Measurements from ENCODE around the gene GRAMD2A. TPM values are rescaled to one million over a fixed set of nuclear protein-coding genes. Genes with fewer than 3 reads are reported as not detected.
A peak's percentile ranks its signal among the peaks of the same experiment; 100 is the strongest.

The GRAMD2A gene
- total RNA-seq, 1 experiment from 2014 or later: 1.3 TPM

DNA sequence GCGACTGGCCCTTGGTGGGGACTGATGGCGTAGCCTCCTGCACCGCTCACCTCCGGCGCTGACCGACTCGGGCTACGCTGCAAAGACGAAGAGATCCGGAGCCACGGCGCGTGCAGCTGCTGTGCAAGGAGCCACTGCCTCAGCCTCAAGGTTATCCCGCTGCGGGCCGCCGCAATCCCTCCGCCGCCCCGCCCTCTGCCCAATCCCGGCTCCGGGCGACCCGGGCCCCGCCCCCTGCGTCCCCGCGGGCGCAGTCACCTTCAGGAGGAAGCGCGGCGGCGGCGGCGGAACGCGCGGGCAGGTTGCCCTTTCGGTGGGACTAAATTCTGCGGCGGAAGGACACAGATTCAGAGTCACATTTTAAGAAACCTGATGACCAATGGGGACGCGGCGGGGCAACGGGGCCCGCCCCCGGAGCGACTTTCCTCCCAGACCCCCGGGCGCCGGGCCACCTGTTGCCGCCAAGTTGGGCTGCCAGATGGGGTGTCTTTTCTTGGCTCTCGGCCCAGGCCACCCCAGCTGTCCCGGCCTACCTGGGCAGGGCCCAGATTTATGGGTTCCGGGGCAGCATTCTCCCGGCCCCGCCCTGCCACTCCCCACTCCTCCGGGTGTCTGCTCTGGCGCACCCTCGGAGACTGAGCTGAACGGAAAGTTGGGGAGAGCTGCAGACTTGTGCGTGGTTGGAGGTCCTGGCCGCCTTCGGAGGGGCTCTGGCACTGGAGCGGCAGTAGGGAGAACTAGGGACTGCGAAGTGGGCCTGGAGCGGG, 33.7 kb upstream of the GRAMD2A start, which contains the start of gene PKM:
Gene PKM, minus strand, starts transcription at position 125 of the 767 bp plus-strand sequence. CDS start 12,093 bp downstream, outside the sequence.
- Histone ChIP-seq H4K20me1 (ENCODE audit: control insufficient read depth, insufficient read depth, insufficient read length) (no peaks in the 10 kb centered on the region), H3T11ph (ENCODE audit: low read length) (no peak within 1 kb of the TSS), H3K23ac (ENCODE audit: insufficient read length, low read depth, low read length) (no peak within 1 kb of the TSS), H3K18ac (ENCODE audit: insufficient read length, low read depth, low read length) (peak within 1 kb of the TSS; percentile 96), H2BK5ac (ENCODE audit: insufficient read length, low read length) (peak within 1 kb of the TSS; percentile 89), H3K4me2 (ENCODE audit: insufficient read depth, insufficient read length, low read length) (peak within 1 kb of the TSS; percentile 98), H2BK20ac (ENCODE audit: low read depth, low read length, poor library complexity, severe bottlenecking) (no peak within 1 kb of the TSS), H3K56ac (ENCODE audit: insufficient read length, low read depth, low read length) (peak within 1 kb of the TSS; percentile 71), H3K79me2 (ENCODE audit: insufficient read depth, low read length) (peaks cover 37% of the 10 kb centered on the region; the same call in 1 of the 2 replicates), H3K14ac (ENCODE audit: insufficient read depth, low read length) (peak within 1 kb of the TSS; percentile 94), H2AK5ac (ENCODE audit: insufficient read length, low read length) (no peak within 1 kb of the TSS), H3K79me1 (ENCODE audit: insufficient read depth, low read depth, low read length, poor library complexity, severe bottlenecking) (no peaks in the 10 kb centered on the region), H2AFZ (ENCODE audit: low read length) (no peak within 1 kb of the TSS), H2BK12ac (ENCODE audit: insufficient read length, low read depth, low read length) (no peak within 1 kb of the TSS), H3K9ac (ENCODE audit: extremely low read depth, insufficient read length, low read length) (peak within 1 kb of the TSS; percentile 98), H3K4ac (ENCODE audit: low read depth, low read length) (peak within 1 kb of the TSS; percentile 40; the same call in 1 of the 2 replicates), H3K23me2 (ENCODE audit: insufficient read length, low read depth, low read length, poor library complexity, severe bottlenecking) (peaks cover 24% of the 10 kb centered on the region), H4K8ac (replicated peaks; ENCODE audit: insufficient read length, low read depth, low read length) (peak within 1 kb of the TSS; percentile 78), H3K4me1 (ENCODE audit: insufficient read depth, low read length) (peaks cover 13% of the 10 kb centered on the region; the same call in 1 of the 2 replicates), H2BK15ac (ENCODE audit: low read depth, low read length) (no peak within 1 kb of the TSS), H3K27me3 (ENCODE audit: insufficient read depth, low read length) (no peaks in the 10 kb centered on the region), H3K9me3 (ENCODE audit: control insufficient read depth, low read depth, low read length) (no peaks in the 10 kb centered on the region), H3K27ac (ENCODE audit: insufficient read length, low read depth, low read length) (peak within 1 kb of the TSS; percentile 32), H4K5ac (ENCODE audit: insufficient read length, low read depth, low read length) (no peak within 1 kb of the TSS), H2BK120ac (ENCODE audit: low read depth, low read length, poor library complexity, severe bottlenecking) (no peak within 1 kb of the TSS), H4K91ac (ENCODE audit: insufficient read length, low read depth, low read length) (no peak within 1 kb of the TSS)
- H3K9me3 Mint-ChIP-seq: no peaks in the 10 kb centered on the region; a peak in 2 of 5 replicates
- TF ChIP-seq, protein P1, sequence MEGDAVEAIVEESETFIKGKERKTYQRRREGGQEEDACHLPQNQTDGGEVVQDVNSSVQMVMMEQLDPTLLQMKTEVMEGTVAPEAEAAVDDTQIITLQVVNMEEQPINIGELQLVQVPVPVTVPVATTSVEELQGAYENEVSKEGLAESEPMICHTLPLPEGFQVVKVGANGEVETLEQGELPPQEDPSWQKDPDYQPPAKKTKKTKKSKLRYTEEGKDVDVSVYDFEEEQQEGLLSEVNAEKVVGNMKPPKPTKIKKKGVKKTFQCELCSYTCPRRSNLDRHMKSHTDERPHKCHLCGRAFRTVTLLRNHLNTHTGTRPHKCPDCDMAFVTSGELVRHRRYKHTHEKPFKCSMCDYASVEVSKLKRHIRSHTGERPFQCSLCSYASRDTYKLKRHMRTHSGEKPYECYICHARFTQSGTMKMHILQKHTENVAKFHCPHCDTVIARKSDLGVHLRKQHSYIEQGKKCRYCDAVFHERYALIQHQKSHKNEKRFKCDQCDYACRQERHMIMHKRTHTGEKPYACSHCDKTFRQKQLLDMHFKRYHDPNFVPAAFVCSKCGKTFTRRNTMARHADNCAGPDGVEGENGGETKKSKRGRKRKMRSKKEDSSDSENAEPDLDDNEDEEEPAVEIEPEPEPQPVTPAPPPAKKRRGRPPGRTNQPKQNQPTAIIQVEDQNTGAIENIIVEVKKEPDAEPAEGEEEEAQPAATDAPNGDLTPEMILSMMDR (conservative IDR thresholded peaks at IDR 0.05): no peak
- H3K27me3 Mint-ChIP-seq (ENCODE audit: low read depth): peaks cover 41% of the 10 kb centered on the region
- peak; percentile 99 for DNase-seq
- peak within 1 kb of the TSS; percentile 97 to 99 for H3K4me3 Mint-ChIP-seq
- H3K27ac Mint-ChIP-seq: peak within 1 kb of the TSS; percentile 94 to 99 (median 96)
- peaks cover 0 to 19% (median 14%) of the 10 kb centered on the region in 3 experiments; a peak in 5 of 7 replicates for H3K36me3 Mint-ChIP-seq (ENCODE audit: insufficient read depth in 1 of 3, low read depth in 3 of 3)
- no CpG with 5 or more reads among the region's 67 CpGs for WGBS (ENCODE audit: extremely low coverage, insufficient read length, low lambda C conversion rate)
- H3K4me1 Mint-ChIP-seq: peaks cover 38 to 43% of the 10 kb centered on the region in 2 experiments
